Neuron (in vitro differentiated cells): ENCODE measurements around the gene DNMT3L.
"Not testable (repeated sequence)": the region's sequence is repeated elsewhere in the genome, so short reads cannot be mapped to it uniquely, and the experiment has no call there.

Experiments
- H2AFZ ChIP-seq: one replicate; pipeline ENCODE4 v1.6.1; 2013; ENCODE audit warnings: low read depth, mild to moderate bottlenecking, inconsistent platforms, low read length, moderate library complexity
- H3K27me3 ChIP-seq: one replicate; pipeline ENCODE4 v1.6.1; 2013; ENCODE audit warnings: low read length; ENCODE audit not compliant: insufficient read depth
- H3K36me3 ChIP-seq: one replicate; pipeline ENCODE4 v1.6.1; 2013; ENCODE audit warnings: low read length; ENCODE audit not compliant: insufficient read depth
- H3K4me1 ChIP-seq: one replicate; pipeline ENCODE4 v1.6.1; 2013; ENCODE audit warnings: low read length; ENCODE audit not compliant: insufficient read depth
- H3K4me3 ChIP-seq: 2 replicates; pipeline ENCODE4 v1.5.1; 2013; ENCODE audit warnings: mild to moderate bottlenecking, low read length, moderate library complexity
- H3K9me3 ChIP-seq: one replicate; pipeline ENCODE4 v1.6.1; 2013; ENCODE audit warnings: low read length

Gene DNMT3L

GRCh38 chr21:44262338-44263056, 800 bp upstream of the DNMT3L start:
- no peaks in the 10 kb centered on the region for H3K9me3 ChIP-seq
- peaks cover 9% of the 10 kb centered on the region for H3K4me1 ChIP-seq
- no peak overlapping the region for H3K4me3 ChIP-seq
- H2AFZ ChIP-seq: no peak overlapping the region
- H3K27me3 ChIP-seq: peaks cover 20% of the 10 kb centered on the region
- no peaks in the 10 kb centered on the region for H3K36me3 ChIP-seq

- H3K27me3 ChIP-seq: peaks cover 20% of the 10 kb centered on the region
- no peak overlapping the region for H3K4me3 ChIP-seq
- H3K36me3 ChIP-seq: no peaks in the 10 kb centered on the region
- peaks cover 9% of the 10 kb centered on the region for H3K4me1 ChIP-seq
- H3K9me3 ChIP-seq: no peaks in the 10 kb centered on the region
- no peak overlapping the region for H2AFZ ChIP-seq
Observed at GRCh38 chr21:44260791-44261631, 686 bp downstream of the DNMT3L start.

- H3K4me1 ChIP-seq: peaks cover 9% of the 10 kb centered on the region
- peaks cover 20% of the 10 kb centered on the region for H3K27me3 ChIP-seq
Observed at GRCh38 chr21:44260066-44260465, 1.6 kb downstream of the DNMT3L start.

GRCh38 chr21:44259082-44259705, 2.5 kb downstream of the DNMT3L start:
- no peaks in the 10 kb centered on the region for H3K36me3 ChIP-seq
- no peak overlapping the region for H3K4me3 ChIP-seq
- no peak overlapping the region for H2AFZ ChIP-seq
- peaks cover 20% of the 10 kb centered on the region for H3K27me3 ChIP-seq
- no peaks in the 10 kb centered on the region for H3K9me3 ChIP-seq
- peaks cover 9% of the 10 kb centered on the region for H3K4me1 ChIP-seq

More at GRCh38 chr21:44260066-44260465, 1.6 kb downstream of the DNMT3L start:
- H3K9me3 ChIP-seq: no peaks in the 10 kb centered on the region
- no peak overlapping the region for H2AFZ ChIP-seq
- no peaks in the 10 kb centered on the region for H3K36me3 ChIP-seq
- H3K4me3 ChIP-seq: no peak overlapping the region

GRCh38 chr21:44258056-44258725, 3.5 kb downstream of the DNMT3L start:
- H3K4me3 ChIP-seq: no peak overlapping the region
- peaks cover 2% of the 10 kb centered on the region for H3K4me1 ChIP-seq
- peaks cover 20% of the 10 kb centered on the region for H3K27me3 ChIP-seq
- H3K36me3 ChIP-seq: no peaks in the 10 kb centered on the region
- no peak overlapping the region for H2AFZ ChIP-seq
- no peaks in the 10 kb centered on the region for H3K9me3 ChIP-seq

GRCh38 chr21:44255511-44255981, 6.2 kb downstream of the DNMT3L start:
- no peaks in the 10 kb centered on the region for H3K36me3 ChIP-seq
- H3K4me1 ChIP-seq: no peaks in the 10 kb centered on the region
- no peaks in the 10 kb centered on the region for H3K9me3 ChIP-seq
- H3K27me3 ChIP-seq: peaks cover 15% of the 10 kb centered on the region
- H3K4me3 ChIP-seq: no peak overlapping the region
- H2AFZ ChIP-seq: no peak overlapping the region

- Histone ChIP-seq H3K4me1 (no peaks in the 10 kb centered on the region), H3K4me3 (no peak overlapping the region), H3K9me3 (no peaks in the 10 kb centered on the region), H3K36me3 (no peaks in the 10 kb centered on the region), H2AFZ (no peak overlapping the region), H3K27me3 (peaks cover 8% of the 10 kb centered on the region)
Observed at GRCh38 chr21:44253832-44254710, 7.6 kb downstream of the DNMT3L start.

GRCh38 chr21:44249204-44250037, 12.3 kb downstream of the DNMT3L start:
- not testable (repeated sequence) for H2AFZ ChIP-seq, H3K4me3 ChIP-seq, H3K9me3 ChIP-seq, H3K36me3 ChIP-seq, H3K27me3 ChIP-seq, H3K4me1 ChIP-seq

GRCh38 chr21:44247904-44248303, 13.8 kb downstream of the DNMT3L start:
- not testable (repeated sequence) for H3K4me1 ChIP-seq, H3K9me3 ChIP-seq, H3K27me3 ChIP-seq, H3K36me3 ChIP-seq, H2AFZ ChIP-seq, H3K4me3 ChIP-seq

- H3K9me3 ChIP-seq, H2AFZ ChIP-seq, H3K4me1 ChIP-seq, H3K36me3 ChIP-seq, H3K4me3 ChIP-seq, H3K27me3 ChIP-seq: not testable (repeated sequence)
Observed at GRCh38 chr21:44243980-44244379, 17.7 kb downstream of the DNMT3L start.

- H3K4me1 ChIP-seq, H3K4me3 ChIP-seq, H2AFZ ChIP-seq, H3K27me3 ChIP-seq, H3K36me3 ChIP-seq, H3K9me3 ChIP-seq: not testable (repeated sequence)
Observed at GRCh38 chr21:44241281-44241680, 20.4 kb downstream of the DNMT3L start.
